ENCODE measurements around the gene NBEA.

DNA sequence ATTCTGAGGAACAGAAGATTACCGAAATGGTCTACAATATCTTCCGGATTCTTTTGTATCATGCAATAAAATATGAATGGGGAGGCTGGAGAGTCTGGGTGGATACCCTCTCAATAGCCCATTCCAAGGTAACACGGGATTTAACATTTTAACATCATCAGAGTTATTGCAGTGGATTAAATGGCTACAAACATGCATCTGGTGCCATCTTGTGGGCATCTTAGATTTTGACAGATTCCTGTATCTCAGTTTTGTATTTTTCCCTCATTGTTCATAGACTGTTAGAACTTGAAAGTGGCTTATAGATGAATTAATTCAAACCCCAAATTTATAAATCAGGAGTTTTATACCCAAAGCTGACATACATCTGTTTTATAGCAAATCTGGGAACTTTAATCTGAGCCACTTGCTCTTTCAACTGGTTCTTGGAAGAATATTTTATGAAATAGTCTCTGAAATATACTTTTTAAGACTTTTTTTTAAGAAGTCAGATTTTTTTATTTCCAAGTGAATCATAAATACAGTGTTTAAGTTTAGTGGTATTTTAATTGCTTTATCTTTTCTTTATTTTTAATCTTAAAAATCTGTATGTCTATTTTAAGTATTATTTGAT, 215.2 kb downstream of the NBEA start:
- TF ChIP-seq, protein P1, sequence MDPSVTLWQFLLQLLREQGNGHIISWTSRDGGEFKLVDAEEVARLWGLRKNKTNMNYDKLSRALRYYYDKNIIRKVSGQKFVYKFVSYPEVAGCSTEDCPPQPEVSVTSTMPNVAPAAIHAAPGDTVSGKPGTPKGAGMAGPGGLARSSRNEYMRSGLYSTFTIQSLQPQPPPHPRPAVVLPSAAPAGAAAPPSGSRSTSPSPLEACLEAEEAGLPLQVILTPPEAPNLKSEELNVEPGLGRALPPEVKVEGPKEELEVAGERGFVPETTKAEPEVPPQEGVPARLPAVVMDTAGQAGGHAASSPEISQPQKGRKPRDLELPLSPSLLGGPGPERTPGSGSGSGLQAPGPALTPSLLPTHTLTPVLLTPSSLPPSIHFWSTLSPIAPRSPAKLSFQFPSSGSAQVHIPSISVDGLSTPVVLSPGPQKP (IDR thresholded peaks at IDR 0.05; ENCODE audit: low read depth, low read length), result no peak
- no peak for TF ChIP-seq SREBF2 (IDR thresholded peaks at IDR 0.05)
- TF ChIP-seq TFCP2L1 (CRISPR knock-in tag; IDR thresholded peaks at IDR 0.05), result no peak
- TF ChIP-seq, protein P2, sequence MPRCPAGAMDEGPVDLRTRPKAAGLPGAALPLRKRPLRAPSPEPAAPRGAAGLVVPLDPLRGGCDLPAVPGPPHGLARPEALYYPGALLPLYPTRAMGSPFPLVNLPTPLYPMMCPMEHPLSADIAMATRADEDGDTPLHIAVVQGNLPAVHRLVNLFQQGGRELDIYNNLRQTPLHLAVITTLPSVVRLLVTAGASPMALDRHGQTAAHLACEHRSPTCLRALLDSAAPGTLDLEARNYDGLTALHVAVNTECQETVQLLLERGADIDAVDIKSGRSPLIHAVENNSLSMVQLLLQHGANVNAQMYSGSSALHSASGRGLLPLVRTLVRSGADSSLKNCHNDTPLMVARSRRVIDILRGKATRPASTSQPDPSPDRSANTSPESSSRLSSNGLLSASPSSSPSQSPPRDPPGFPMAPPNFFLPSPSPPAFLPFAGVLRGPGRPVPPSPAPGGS (IDR thresholded peaks at IDR 0.05), result no peak
- TF ChIP-seq, protein P3, sequence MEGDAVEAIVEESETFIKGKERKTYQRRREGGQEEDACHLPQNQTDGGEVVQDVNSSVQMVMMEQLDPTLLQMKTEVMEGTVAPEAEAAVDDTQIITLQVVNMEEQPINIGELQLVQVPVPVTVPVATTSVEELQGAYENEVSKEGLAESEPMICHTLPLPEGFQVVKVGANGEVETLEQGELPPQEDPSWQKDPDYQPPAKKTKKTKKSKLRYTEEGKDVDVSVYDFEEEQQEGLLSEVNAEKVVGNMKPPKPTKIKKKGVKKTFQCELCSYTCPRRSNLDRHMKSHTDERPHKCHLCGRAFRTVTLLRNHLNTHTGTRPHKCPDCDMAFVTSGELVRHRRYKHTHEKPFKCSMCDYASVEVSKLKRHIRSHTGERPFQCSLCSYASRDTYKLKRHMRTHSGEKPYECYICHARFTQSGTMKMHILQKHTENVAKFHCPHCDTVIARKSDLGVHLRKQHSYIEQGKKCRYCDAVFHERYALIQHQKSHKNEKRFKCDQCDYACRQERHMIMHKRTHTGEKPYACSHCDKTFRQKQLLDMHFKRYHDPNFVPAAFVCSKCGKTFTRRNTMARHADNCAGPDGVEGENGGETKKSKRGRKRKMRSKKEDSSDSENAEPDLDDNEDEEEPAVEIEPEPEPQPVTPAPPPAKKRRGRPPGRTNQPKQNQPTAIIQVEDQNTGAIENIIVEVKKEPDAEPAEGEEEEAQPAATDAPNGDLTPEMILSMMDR (IDR thresholded peaks at IDR 0.05), result peak; percentile 68
- TF ChIP-seq POLR2A (IDR thresholded peaks at IDR 0.05; ENCODE audit: low read length), result no peak
- no peak for TF ChIP-seq ZNF302 (CRISPR knock-in tag; IDR thresholded peaks at IDR 0.05)
- no peak for TF ChIP-seq MAZ (IDR thresholded peaks at IDR 0.05; ENCODE audit: borderline replicate concordance, low read depth, low read length)
- no peak for TF ChIP-seq CHD4 (IDR thresholded peaks at IDR 0.05; ENCODE audit: borderline replicate concordance)
- TF ChIP-seq, protein P4, sequence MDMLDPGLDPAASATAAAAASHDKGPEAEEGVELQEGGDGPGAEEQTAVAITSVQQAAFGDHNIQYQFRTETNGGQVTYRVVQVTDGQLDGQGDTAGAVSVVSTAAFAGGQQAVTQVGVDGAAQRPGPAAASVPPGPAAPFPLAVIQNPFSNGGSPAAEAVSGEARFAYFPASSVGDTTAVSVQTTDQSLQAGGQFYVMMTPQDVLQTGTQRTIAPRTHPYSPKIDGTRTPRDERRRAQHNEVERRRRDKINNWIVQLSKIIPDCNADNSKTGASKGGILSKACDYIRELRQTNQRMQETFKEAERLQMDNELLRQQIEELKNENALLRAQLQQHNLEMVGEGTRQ (IDR thresholded peaks at IDR 0.05), result no peak
- TF ChIP-seq JUN (IDR thresholded peaks at IDR 0.05), result no peak
- no peak for TF ChIP-seq BHLHE40 (IDR thresholded peaks at IDR 0.05; ENCODE audit: low read depth, low read length)
- TF ChIP-seq RCOR1 (IDR thresholded peaks at IDR 0.05; ENCODE audit: low read depth, low read length), result no peak

Data from A549 (cell line).